HG03432 (cell line): Measurements from ENCODE around the gene NUP62.
"Not testable (repeated sequence)": the region's sequence is repeated elsewhere in the genome, so short reads cannot be mapped to it uniquely, and the experiment has no call there.

Experiments
- ATAC-seq: cut with Tn5 transposase; IDR thresholded peaks from one replicate; pipeline ENCODE4 v1.9.1; 2021; ENCODE audit warnings: mild to moderate bottlenecking, moderate library complexity; ENCODE audit not compliant: unreplicated experiment

NUP62 gene

DNA sequence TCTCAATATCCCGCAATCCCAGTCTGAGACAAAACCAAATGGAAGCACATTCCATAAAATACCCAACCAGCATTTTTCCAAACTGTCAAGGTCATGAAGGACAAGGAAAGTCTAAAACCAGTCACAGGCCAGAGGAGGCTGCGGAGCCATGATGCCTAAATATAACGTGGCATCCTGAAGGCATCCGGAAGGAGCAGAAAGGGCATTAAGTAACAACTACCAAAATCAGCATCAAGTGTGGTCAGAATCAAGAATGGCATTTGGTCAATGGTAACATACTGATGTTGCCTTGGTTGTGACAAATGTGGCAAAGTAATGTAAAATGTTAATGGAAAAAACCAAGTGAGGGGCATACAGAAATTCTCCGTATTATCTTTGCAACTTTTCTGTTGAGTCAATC lies 3.8 kb downstream of the NUP62 start:
- no peak for ATAC-seq

GRCh38 chr19:49924881-49925210 lies 4.5 kb downstream of the NUP62 start:
- not testable (repeated sequence) for ATAC-seq

- no peak for ATAC-seq
Measured at GRCh38 chr19:49924004-49924880, 5.1 kb downstream of the NUP62 start.

GRCh38 chr19:49923055-49924003 lies 6.0 kb downstream of the NUP62 start:
- ATAC-seq: no peak

DNA sequence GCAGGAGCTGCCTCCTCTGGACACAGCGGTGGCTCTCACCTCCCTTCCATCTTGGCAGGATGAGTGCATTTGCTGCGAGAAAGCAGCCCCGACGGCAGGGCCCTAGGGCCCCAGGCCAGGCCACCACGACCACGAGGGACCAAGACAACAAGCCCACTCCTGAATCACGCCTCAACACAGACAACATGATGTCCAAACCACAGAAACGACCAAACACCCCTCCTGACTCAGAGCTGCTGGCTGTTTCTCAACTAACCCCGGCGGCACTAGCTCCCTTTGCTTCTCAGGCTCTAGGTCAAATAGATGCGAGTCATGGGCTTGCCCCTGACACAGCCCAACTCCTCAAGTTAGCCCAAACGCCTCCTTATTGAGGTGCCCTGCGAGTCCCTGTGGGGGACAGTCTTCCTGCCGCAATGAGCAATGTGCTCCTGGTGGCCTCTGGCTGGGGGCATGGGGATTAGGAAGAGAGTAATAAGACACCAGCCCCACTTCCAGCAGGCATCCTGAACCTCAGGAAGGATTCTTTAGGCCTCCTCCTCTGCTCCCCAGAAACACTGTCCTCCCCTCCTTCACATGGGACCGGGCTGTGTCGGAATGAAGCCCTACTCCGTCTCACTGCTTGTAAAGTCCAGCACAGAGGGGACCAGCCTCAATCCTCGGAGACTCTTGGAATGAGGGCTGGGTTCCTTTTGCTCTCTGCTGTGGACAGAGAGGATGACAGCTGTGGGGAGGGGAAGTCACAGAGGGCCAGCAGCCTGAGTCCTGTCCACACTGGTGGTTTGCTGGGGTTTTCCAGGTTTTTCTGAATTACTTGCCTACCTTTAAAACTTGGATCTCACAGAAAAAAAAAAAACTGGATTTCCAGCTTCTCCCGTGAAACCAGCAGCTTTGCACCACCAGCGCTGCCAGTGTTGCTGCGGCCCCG lies 7.2 kb downstream of the NUP62 start:
- ATAC-seq: no peak

DNA sequence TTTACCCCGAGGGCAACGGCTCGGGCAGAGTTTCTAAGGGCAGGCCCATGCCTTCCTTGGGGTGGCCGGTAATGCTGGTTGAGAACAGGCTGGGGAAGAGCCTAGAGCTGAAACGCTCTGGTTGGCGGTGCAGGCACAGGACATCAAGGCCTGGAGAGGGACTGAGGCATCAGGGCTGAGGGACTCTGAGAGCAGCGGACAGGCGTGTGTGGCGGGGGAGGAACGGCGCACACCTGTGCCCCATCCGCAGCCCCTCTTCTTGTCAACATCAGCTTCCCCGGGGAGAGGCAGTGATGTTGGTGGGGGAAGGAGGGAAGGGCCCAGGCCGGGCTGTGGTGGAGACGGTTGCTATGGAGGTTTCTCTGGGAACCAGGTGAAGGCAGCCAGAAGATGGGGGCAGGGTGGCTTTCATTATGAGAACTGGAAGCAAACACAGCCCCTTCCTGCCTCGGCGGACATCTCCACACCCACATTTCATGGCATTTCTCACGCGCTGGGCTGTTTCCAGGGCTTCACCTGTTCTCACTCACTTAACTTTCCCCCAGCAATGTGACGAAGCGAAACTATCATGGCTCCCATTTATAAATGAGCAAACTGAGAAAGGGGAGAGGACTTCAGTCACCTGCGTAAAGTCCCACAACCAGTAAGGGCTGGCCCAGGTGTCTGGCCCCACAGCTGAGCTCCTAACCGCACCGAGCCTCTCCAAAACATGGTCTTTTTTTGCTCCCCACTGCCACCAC lies 8.5 kb downstream of the NUP62 start:
- ATAC-seq: no peak

DNA sequence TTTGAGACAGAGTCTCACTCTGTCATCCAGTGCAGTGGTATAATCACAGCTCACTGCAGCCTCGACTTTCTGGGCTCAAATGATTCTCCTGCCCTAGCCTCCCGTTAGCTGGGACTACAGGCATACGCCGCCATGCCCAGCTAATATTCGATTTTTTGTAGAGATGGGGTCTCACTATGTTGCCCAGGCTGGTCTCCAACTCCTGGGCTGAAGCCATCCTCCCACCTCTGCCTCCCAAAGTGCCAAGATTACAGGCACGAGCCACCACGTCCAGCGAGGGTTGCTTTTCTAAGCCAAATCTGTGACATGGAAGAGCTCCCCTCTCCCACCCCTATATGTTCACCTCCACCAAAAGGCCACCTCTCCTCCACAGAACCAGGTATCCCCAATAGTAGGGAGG lies 11.2 kb downstream of the NUP62 start:
- no peak for ATAC-seq

- ATAC-seq: no peak
Measured at GRCh38 chr19:49916839-49917733, 12.2 kb downstream of the NUP62 start.

GRCh38 chr19:49915271-49915670 lies 14.0 kb downstream of the NUP62 start:
- no peak for ATAC-seq

GRCh38 chr19:49913720-49914119 lies 15.6 kb downstream of the NUP62 start:
- ATAC-seq: no peak

DNA sequence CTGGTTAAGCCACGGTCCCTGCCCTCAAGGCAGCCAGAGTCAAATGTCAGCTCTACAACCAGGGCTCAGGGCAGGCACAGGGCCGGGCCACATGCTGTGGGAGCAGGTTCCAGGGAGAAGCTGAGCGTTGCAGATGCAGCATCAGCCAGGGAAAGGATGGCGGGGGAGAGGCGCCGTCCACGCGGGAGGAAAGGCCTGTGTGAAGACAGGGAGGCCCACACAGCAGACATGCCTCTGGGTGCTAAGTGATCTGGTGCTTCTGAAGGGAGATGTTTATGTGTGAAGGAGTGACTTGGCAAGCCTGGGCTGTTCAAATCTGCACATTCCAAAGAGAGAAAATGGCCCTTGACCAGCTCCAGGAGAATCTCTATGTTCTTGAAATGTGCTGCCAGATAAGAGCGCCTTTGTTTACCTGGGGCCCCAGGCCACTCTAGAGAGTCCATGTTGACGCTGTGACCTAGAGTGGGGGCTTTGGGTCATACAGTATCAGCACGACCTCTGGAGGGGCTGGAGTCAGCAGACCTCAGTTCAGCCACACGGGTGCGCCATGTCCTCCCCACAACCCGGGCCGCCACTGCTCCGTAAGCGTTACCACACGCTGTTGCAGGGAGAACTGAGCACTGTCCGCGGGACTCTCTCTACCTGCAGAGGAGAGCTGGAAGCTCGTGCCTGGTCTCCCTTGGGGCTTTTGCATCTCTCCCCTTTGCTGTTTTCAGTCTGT lies 16.2 kb downstream of the NUP62 start:
- no peak for ATAC-seq

DNA sequence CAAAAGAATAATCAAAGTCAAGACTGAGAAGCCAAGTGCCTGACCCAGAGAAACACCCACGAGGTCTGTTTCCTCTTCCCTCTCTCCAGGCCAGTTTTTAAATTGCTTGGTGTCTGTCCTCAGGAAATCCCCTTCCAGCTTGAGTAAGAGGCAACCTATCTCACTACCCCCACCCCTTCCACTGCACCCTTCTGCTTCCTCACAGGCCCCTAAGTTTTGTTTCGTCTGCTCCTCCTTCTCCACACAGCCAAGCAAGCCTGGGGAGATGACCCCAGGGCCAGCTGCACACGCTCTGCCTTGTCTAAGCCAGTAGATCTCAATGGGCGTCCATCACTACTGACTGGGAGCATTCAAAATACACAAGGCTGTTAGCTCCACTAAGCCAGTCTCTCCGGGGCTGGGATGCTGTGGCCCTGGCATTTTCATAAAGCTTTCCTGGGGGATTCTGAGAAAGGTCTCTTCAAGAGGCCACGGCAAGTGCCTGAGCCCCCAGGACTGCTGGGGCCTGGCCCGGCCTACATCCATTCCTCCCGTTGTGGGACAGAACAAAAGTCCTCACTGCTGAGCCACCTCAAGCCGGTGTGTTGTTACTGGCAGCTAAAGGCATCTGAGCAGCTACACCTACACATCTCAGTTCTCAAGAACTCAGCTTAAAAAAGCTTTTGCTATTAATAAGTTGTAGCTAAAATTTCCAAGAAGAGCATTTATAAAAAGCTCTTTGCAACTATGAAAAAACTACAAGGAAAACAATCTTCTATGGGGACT lies 17.7 kb downstream of the NUP62 start:
- ATAC-seq: peak; percentile 45

DNA sequence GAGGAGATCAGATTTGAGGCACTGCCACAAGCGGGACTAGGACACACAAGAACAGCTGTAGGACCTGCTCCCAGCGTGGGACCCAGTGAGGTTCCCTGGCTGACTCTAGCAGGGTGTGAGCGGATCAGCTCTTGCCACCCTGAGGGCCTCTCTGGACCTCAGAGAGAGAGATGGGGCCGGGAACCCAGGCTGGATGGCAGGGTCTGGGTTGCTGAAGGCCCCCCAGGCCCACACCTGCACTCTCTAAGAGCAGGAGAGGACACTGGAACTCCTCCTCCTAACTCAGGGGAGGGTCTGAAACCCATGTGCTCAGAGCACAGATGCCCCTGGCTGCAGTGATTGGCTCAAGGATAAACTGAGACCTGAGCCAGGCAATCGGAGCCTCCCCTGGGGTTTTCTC lies 19.1 kb downstream of the NUP62 start:
- ATAC-seq: no peak

GRCh38 chr19:49908480-49909420 lies 20.6 kb downstream of the NUP62 start:
- no peak for ATAC-seq

GRCh38 chr19:49907745-49908446 lies 21.4 kb downstream of the NUP62 start:
- ATAC-seq: peak; percentile 38
